AG10803 (cell line): ENCODE results near the gene TRIM3.

Experiments used
- DNase-seq: peaks from one replicate; pipeline ENCODE4 v3.0.0; 2010; ENCODE audit warnings: low read depth
- H3K4me3 ChIP-seq: 2 replicates; pipeline ENCODE4 v1.5.1; 2011; ENCODE audit warnings: mild to moderate bottlenecking, low read length, control low read depth
- CTCF ChIP-seq: conservative IDR thresholded peaks from 2 replicates; pipeline ENCODE4 v1.5.1; 2011; ENCODE audit warnings: mild to moderate bottlenecking, low read length, control low read depth, inconsistent platforms

Gene TRIM3

DNA sequence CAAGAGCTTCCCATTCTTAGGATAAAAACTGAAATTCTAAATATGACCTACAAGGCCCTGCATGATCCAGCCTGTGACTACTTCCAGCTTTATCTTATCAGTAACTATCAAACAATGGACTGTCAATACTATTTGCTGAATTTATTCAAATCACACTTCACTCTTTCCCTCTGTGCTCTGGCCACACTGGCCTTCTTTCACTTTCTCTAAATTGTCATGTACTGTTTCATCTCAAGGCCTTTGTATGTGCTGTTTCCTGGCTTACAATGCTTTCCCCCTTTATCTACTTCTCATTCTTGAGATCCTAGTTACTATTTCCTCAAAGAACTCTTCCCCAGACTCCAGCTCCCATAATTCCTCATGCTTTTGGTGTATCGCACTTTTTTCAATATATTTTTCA, 13.2 kb upstream of the TRIM3 start:
- TF ChIP-seq CTCF = no peak
- no peak overlapping the region for H3K4me3 ChIP-seq
- DNase-seq = no peak

- no peak for DNase-seq
- no peak for TF ChIP-seq CTCF
Observed at GRCh38 chr11:6486256-6486655, 12.5 kb upstream of the TRIM3 start.

DNA sequence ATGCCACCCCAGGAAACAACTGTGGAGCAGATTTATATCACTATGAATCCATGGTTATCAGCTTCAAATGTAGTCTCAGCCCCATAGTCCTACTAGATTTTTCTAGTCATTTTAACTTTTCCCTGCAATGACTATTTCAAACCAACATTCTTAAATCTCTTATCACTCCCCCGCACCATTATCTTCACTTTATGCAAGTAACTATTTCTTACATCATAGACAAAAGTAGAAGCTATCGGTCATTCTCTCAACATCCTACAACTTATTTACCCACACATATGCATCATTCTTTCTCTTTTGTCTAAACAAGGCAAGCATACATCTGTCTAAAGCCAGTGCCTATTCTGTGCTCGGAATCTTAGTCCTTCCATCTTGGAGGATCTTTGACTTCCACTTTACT, 11.9 kb upstream of the TRIM3 start:
- TF ChIP-seq CTCF = no peak
- no peak overlapping the region for H3K4me3 ChIP-seq
- no peak for DNase-seq

More at GRCh38 chr11:6486256-6486655, 12.5 kb upstream of the TRIM3 start:
- H3K4me3 ChIP-seq = no peak overlapping the region

GRCh38 chr11:6483015-6483414, 9.3 kb upstream of the TRIM3 start:
- DNase-seq = no peak
- H3K4me3 ChIP-seq = no peak overlapping the region
- TF ChIP-seq CTCF = no peak

DNA sequence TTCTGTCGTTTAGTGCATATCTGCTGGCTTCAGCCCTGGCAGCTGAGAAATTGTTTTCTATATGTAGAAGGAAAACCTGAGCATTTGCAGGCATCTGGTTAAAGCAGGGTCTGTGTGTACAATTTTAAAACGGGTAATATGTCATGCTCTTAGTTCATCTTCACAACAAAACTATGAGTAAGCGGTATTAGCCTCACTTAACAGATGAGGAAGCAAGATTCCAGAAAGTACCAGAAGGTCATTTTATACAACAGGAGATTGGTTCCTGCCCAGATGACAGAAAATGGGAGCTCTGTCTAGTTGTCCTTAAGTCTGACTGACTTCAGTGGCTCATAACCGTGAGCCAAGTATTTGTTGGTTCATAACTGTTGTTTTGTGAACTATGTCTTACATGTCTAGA, 8.7 kb upstream of the TRIM3 start:
- no peak for TF ChIP-seq CTCF
- H3K4me3 ChIP-seq = peak overlapping the region; percentile 99
- DNase-seq = no peak

- no peak for DNase-seq
- H3K4me3 ChIP-seq = peak overlapping the region; percentile 99
- no peak for TF ChIP-seq CTCF
Observed at GRCh38 chr11:6481924-6482275, 8.2 kb upstream of the TRIM3 start.

GRCh38 chr11:6481012-6481923, 7.5 kb upstream of the TRIM3 start, which contains the start of the genes ARFIP2 and TIMM10B:
Gene ARFIP2, minus strand, starts transcription at chr11:6481331. Its CDS starts 910 bp downstream, at chr11:6480421.
Gene TIMM10B, plus strand, starts transcription at chr11:6481501. Its CDS starts 16 bp downstream, at chr11:6481517.
- H3K4me3 ChIP-seq = peak within 1 kb of the TSS; percentile 99
- peak; percentile 97 for DNase-seq
- TF ChIP-seq CTCF = no peak
